Loucy (cell line): ENCODE data around the gene PSMD3.

ENCODE experiments used
- H2AFZ ChIP-seq: fragments of 200-600 bp; sonication (generic); 2 replicates; pipeline ENCODE4 v1.6.0; 2016; ENCODE audit warnings: antibody characterized with exemption, mild to moderate bottlenecking, low read length, moderate library complexity
- H3F3A ChIP-seq: fragments of 200-600 bp; 2 replicates; pipeline ENCODE4 v1.6.0; 2016; ENCODE audit warnings: antibody characterized with exemption, low read depth, mild to moderate bottlenecking
- H3K27me3 ChIP-seq: fragments of 200-600 bp; sonication (generic); 2 replicates; pipeline ENCODE4 v1.6.1; 2014; ENCODE audit warnings: low read length, mild to moderate bottlenecking; ENCODE audit not compliant: insufficient read depth, poor library complexity, severe bottlenecking
- H3K36me3 ChIP-seq: fragments of 200-600 bp; sonication (generic); 2 replicates; pipeline ENCODE4 v1.6.1; 2016; ENCODE audit warnings: low read length; ENCODE audit not compliant: insufficient read depth
- H3K4me1 ChIP-seq: fragments of 200-600 bp; sonication (generic); 2 replicates; pipeline ENCODE4 v1.5.1; 2014; ENCODE audit warnings: low read length, mild to moderate bottlenecking; ENCODE audit not compliant: insufficient read depth, poor library complexity, severe bottlenecking
- H3K4me2 ChIP-seq: fragments of 200-600 bp; sonication (generic); 2 replicates; pipeline ENCODE4 v1.6.0; 2014; ENCODE audit warnings: antibody characterized with exemption, low read length, low read depth, mild to moderate bottlenecking; ENCODE audit not compliant: poor library complexity, severe bottlenecking
- H3K4me3 ChIP-seq: fragments of 200-600 bp; sonication (generic); 2 replicates; pipeline ENCODE4 v1.5.1; 2014; ENCODE audit warnings: low read length, mild to moderate bottlenecking, mixed read lengths; ENCODE audit not compliant: poor library complexity, severe bottlenecking
- H3K79me2 ChIP-seq: fragments of 200-600 bp; sonication (generic); 2 replicates; pipeline ENCODE4 v1.6.1; 2014; ENCODE audit warnings: low read length; ENCODE audit not compliant: insufficient read depth
- H3K9ac ChIP-seq: fragments of 200-600 bp; sonication (generic); 2 replicates; pipeline ENCODE4 v1.6.0; 2014; ENCODE audit warnings: mild to moderate bottlenecking, low read depth, low read length, moderate library complexity; ENCODE audit not compliant: poor library complexity, severe bottlenecking
- H3K9me2 ChIP-seq: fragments of 200-600 bp; sonication (generic); replicated peaks from 2 replicates; pipeline ENCODE4 v1.6.1; 2016; ENCODE audit warnings: low read depth, low read length, mixed read lengths
- H3K9me3 ChIP-seq: fragments of 200-600 bp; sonication (generic); 2 replicates; pipeline ENCODE4 v1.6.1; 2014; ENCODE audit warnings: mild to moderate bottlenecking, antibody characterized with exemption, low read length, low read depth; ENCODE audit not compliant: insufficient read depth
- H4K20me1 ChIP-seq: fragments of 200-600 bp; sonication (generic); 2 replicates; pipeline ENCODE4 v1.6.0; 2014; ENCODE audit warnings: antibody characterized with exemption, low read length, mild to moderate bottlenecking; ENCODE audit not compliant: insufficient read depth, poor library complexity, severe bottlenecking
- CTCF ChIP-seq: fragments of 200-600 bp; sonication (generic); conservative IDR thresholded peaks from 2 replicates; pipeline ENCODE4 v1.5.1; 2014; ENCODE audit warnings: mild to moderate bottlenecking, antibody characterized with exemption, low read length
- EZH2phosphoT487 ChIP-seq: fragments of 200-600 bp; IDR thresholded peaks from 2 replicates; pipeline ENCODE4 v1.6.1; 2018; ENCODE audit warnings: antibody characterized with exemption, mild to moderate bottlenecking, moderate library complexity, borderline replicate concordance

PSMD3 gene

DNA sequence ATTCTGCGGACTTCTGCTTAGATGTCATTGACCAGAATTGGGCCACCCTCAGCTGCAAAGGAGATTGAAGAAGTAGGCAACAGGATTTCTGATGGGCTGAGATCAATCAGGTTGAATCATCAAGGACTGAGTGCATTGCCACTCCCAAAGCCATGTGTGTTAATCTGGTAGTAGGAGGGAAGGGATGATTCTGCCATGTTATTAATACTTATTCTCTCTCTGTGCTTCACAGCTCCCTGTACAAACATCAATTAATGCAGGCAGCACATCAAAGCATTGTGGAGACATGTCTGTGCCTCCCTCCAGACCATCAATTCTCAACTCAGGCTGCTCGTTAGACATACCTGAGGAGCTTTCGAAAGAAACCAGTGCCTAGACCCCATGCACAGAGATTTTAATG lies 41.5 kb upstream of the PSMD3 start:
- Histone ChIP-seq H3K4me3 (no peak overlapping the region), H2AFZ (peak overlapping the region; percentile 59; the same call in 1 of the 2 replicates), H4K20me1 (no peaks in the 10 kb centered on the region), H3K27me3 (no peaks in the 10 kb centered on the region), H3F3A (no peaks in the 10 kb centered on the region), H3K4me1 (peaks cover 9% of the 10 kb centered on the region), H3K79me2 (no peaks in the 10 kb centered on the region), H3K9me2 (no peaks in the 10 kb centered on the region), H3K4me2 (no peak overlapping the region), H3K9me3 (no peaks in the 10 kb centered on the region), H3K9ac (no peak overlapping the region), H3K36me3 (no peaks in the 10 kb centered on the region)
- TF ChIP-seq CTCF (no peak), EZH2phosphoT487 (no peak)

- H3K4me2 ChIP-seq: peak overlapping the region; percentile 20
- H3K9me3 ChIP-seq: no peaks in the 10 kb centered on the region
- H3K9me2 ChIP-seq: no peaks in the 10 kb centered on the region
- H3K36me3 ChIP-seq: no peaks in the 10 kb centered on the region
- peak overlapping the region; percentile 25 for H3K9ac ChIP-seq
- H3K4me1 ChIP-seq: peaks cover 9% of the 10 kb centered on the region
- H3K4me3 ChIP-seq: no peak overlapping the region
- H2AFZ ChIP-seq: peak overlapping the region; percentile 59; the same call in 1 of the 2 replicates
- H3K79me2 ChIP-seq: no peaks in the 10 kb centered on the region
- TF ChIP-seq EZH2phosphoT487 (no peak), CTCF (peak; percentile 71)
- no peaks in the 10 kb centered on the region for H4K20me1 ChIP-seq
- H3K27me3 ChIP-seq: no peaks in the 10 kb centered on the region
- no peaks in the 10 kb centered on the region for H3F3A ChIP-seq
Measured at GRCh38 chr17:39939588-39940419, 40.8 kb upstream of the PSMD3 start.

DNA sequence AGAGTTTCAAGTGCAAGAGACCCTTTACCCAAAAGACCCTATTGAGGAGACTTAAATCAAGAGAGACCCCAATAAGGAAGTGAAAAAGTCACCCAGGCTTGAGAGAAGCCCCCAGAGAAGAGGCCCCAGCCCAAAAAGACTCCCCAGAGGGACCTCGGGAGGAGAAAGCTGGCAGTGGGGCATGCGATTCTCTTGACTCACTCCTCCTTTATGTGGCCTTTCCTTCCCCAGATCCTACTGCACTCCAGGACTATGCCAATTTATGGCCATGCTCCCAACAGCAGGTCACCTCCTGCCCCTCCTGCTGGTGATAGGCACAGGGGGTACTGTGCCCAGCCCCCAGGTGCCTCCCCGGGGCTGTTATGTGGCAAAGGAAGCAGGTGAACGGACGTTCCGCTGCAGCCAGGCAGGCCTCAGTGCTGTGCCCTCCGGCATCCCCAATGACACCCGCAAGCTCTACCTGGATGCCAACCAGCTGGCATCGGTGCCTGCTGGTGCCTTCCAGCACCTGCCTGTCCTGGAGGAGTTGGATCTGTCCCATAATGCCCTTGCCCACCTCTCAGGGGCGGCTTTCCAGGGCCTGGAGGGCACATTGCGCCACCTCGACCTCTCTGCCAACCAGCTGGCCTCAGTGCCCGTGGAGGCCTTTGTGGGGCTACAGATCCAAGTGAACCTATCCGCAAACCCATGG lies 36.8 kb upstream of the PSMD3 start:
- H3K4me2 ChIP-seq: no peak overlapping the region
- no peaks in the 10 kb centered on the region for H3K79me2 ChIP-seq
- no peak for TF ChIP-seq EZH2phosphoT487
- no peak for TF ChIP-seq CTCF
- H4K20me1 ChIP-seq: no peaks in the 10 kb centered on the region
- no peaks in the 10 kb centered on the region for H3K9me2 ChIP-seq
- no peaks in the 10 kb centered on the region for H3K9me3 ChIP-seq
- no peaks in the 10 kb centered on the region for H3F3A ChIP-seq
- H3K4me1 ChIP-seq: peaks cover 23% of the 10 kb centered on the region
- H3K4me3 ChIP-seq: no peak overlapping the region
- H2AFZ ChIP-seq: no peak overlapping the region
- no peaks in the 10 kb centered on the region for H3K36me3 ChIP-seq
- H3K27me3 ChIP-seq: no peaks in the 10 kb centered on the region
- no peak overlapping the region for H3K9ac ChIP-seq
